COR-L47 (cell line): ENCODE results near the gene LUZP1.

Experiments used
- DNase-seq: peaks from one replicate; lab custom pipeline; 2025; lab: John Stamatoyannopoulos, UW

The LUZP1 gene

GRCh38 chr1:23116921-23117699, 51.5 kb downstream of the LUZP1 start:
- DNase-seq, result no peak

- no peak for DNase-seq
These were observed 52.3 kb downstream of the LUZP1 start for GRCh38 chr1:23116216-23116836.

GRCh38 chr1:23114424-23115079, 54.1 kb downstream of the LUZP1 start:
- DNase-seq, result no peak

- DNase-seq, result no peak
These were observed 56.8 kb downstream of the LUZP1 start for GRCh38 chr1:23111600-23112535.

GRCh38 chr1:23110391-23110790, 58.3 kb downstream of the LUZP1 start:
- no peak for DNase-seq

GRCh38 chr1:23108918-23109533, 59.6 kb downstream of the LUZP1 start:
- DNase-seq, result no peak

- no peak for DNase-seq
These were observed 65.4 kb downstream of the LUZP1 start for GRCh38 chr1:23103001-23103889.

GRCh38 chr1:23102289-23102688, 66.4 kb downstream of the LUZP1 start:
- no peak for DNase-seq

- no peak for DNase-seq
These were observed 66.8 kb downstream of the LUZP1 start for GRCh38 chr1:23101887-23102286.

GRCh38 chr1:23101101-23101827, 67.4 kb downstream of the LUZP1 start:
- DNase-seq, result no peak

GRCh38 chr1:23100074-23100748, 68.4 kb downstream of the LUZP1 start:
- DNase-seq, result no peak

- DNase-seq, result peak; percentile 65
These were observed 69.5 kb downstream of the LUZP1 start for GRCh38 chr1:23099171-23099536.

GRCh38 chr1:23098463-23099170, 70.0 kb downstream of the LUZP1 start:
- peak; percentile 77 for DNase-seq

- no peak for DNase-seq
These were observed 71.3 kb downstream of the LUZP1 start for GRCh38 chr1:23097316-23097715.

- DNase-seq, result no peak
These were observed 76.2 kb downstream of the LUZP1 start for GRCh38 chr1:23092447-23092846.

- no peak for DNase-seq
These were observed 77.1 kb downstream of the LUZP1 start for GRCh38 chr1:23091545-23091944.

GRCh38 chr1:23090056-23090455, 78.6 kb downstream of the LUZP1 start:
- no peak for DNase-seq

- DNase-seq, result no peak
These were observed 80.6 kb downstream of the LUZP1 start for GRCh38 chr1:23088027-23088426.

GRCh38 chr1:23085696-23086095, 83.0 kb downstream of the LUZP1 start:
- DNase-seq, result no peak
